Left cardiac atrium (tissue), 4 donors: ENCODE measurements around the gene NPEPL1. TPM values are rescaled to one million over a fixed set of nuclear protein-coding genes. Genes with fewer than 3 reads are reported as not detected.
"Not testable (repeated sequence)": the region's sequence is repeated elsewhere in the genome, so short reads cannot be mapped to it uniquely, and the experiment has no call there.

Experiments used
- ATAC-seq, 2 donors: fragments of 200-7000 bp; cut with Tn5 transposase; one replicate each; pipeline ENCODE4 v1.9.1; 2020; ENCODE audit warnings: mild to moderate bottlenecking in 2 of 2, moderate library complexity in 2 of 2
- DNase-seq: peaks from one replicate; pipeline ENCODE4 v3.0.0-alpha.2; 2020
- intact Hi-C, 2 donors: fragments of 100-400 bp; cut with DNase I; formaldehyde crosslinking; loops; one replicate each; pipeline versions ENCODE4 v1.14.1 to v1.15.1; 2022 to 2023
- long read RNA-seq: library from polyadenylated mRNA; unstranded; transcript quantifications from one replicate; pipeline ENCODE4 v2.0.0, GENCODE V29; 2021
- total RNA-seq, 2 donors: library from RNA; stranded (reverse); fragmentation: NEBNext Ultra II Directional; extraction: Animal tissue kit (Norgen Biotek cat#: 25700); gene quantifications; one replicate each; pipeline ENCODE4 v1.2.1, GENCODE V29; 2021
- donor health status: DM: no; HTN: yes; CAD: no.
- donor health status: DM: no; HTN: yes; CAD: no; lungs with severe emphysema.
- donor health status: DM: yes; HTN: yes; CAD: no.
- donor health status: Dilated cardiomyopathy.

Gene NPEPL1, protein sequence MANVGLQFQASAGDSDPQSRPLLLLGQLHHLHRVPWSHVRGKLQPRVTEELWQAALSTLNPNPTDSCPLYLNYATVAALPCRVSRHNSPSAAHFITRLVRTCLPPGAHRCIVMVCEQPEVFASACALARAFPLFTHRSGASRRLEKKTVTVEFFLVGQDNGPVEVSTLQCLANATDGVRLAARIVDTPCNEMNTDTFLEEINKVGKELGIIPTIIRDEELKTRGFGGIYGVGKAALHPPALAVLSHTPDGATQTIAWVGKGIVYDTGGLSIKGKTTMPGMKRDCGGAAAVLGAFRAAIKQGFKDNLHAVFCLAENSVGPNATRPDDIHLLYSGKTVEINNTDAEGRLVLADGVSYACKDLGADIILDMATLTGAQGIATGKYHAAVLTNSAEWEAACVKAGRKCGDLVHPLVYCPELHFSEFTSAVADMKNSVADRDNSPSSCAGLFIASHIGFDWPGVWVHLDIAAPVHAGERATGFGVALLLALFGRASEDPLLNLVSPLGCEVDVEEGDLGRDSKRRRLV
- total RNA-seq = 10 to 100 TPM; 19.7 to 20.0 TPM
- long read RNA-seq, transcript NPEPL1-201 (12 exons, 2,378 nt) = major isoform, 22 of 36 reads
- long read RNA-seq, partial matches to known transcripts = 7 of 36 reads
- long read RNA-seq, other reads (novel, unspliced or antisense) = 7 of 36 reads

DNA sequence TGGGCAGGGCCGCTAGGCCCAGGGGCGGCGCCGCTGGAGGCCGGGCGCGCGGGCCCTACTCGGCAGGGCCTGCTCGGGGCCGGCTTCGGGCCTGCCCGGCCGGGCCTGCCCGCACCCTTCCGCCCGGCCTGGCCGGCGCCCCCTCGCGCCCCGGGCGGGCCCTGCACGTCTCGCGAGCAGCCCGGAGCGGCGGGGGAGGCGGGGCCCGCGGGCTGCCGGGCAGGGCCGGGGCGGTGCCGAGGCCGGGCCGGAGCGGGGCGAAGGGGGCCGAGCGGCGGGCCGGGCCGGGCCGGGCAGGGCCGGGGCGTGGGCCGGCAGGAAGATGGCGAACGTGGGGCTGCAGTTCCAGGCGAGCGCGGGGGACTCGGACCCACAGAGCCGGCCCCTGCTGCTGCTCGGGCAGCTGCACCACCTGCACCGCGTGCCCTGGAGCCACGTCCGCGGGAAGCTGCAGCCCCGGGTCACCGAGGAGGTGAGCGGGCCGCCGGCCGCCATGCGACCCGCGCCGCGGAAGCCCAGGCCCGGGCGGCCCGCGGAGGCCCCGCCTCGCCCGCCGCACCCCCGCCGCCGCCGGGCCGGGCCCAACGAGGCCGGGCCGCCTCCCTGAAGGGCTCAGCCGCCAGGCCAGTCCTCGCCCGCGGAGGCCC, at the start of gene NPEPL1:
NPEPL1 (plus strand) TSS at position 222 of the 647 bp plus-strand sequence; CDS start at position 323, 101 bp downstream.
- ATAC-seq = peak; percentile 84 to 90
- intact Hi-C loops = no loop called here
- peak; percentile 76 for DNase-seq

DNA sequence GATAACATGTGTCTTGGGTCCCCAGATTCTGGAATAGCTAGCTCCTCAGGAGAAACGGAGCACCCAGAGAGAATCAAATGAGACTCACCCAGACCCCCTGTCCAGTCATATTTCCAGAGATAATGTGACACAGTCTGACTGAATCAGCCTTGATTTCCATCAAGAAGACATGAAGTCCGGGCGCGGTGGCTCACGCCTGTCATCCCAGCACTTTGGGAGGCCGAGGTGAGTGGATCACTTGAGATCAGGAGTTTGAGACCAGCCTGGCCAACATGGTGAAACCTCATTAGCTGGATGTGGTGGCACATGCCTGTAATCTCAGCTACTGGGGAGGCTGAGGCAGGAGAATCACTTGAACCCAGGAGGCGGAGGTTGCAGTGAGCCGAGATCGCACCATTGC, 49.7 kb upstream of the NPEPL1 start:
- ATAC-seq, DNase-seq: not testable (repeated sequence)
- intact Hi-C loops = loop anchor here in 1 of 2 donors (10.0 kb wide), 1 partner anchor 158 kb away; no protein-coding TSS in a partner anchor

GRCh38 chr20:58645412-58645968, 47.1 kb upstream of the NPEPL1 start:
- intact Hi-C loops = loop anchor here in 1 of 2 donors (10.0 kb wide), 1 partner anchor 161 kb away; no protein-coding TSS in a partner anchor
- ATAC-seq = peak in 1 of 2 donors; percentile 8

GRCh38 chr20:58646257-58646656, 46.3 kb upstream of the NPEPL1 start:
- DNase-seq (no peak), ATAC-seq (no peak)
- intact Hi-C loops = loop anchor here in 1 of 2 donors (10.0 kb wide), 1 partner anchor 161 kb away; no protein-coding TSS in a partner anchor

More at GRCh38 chr20:58645412-58645968, 47.1 kb upstream of the NPEPL1 start:
- DNase-seq = no peak

GRCh38 chr20:58646703-58647102, 45.9 kb upstream of the NPEPL1 start:
- ATAC-seq = no peak
- intact Hi-C loops = loop anchor here in 1 of 2 donors (10.0 kb wide), 1 partner anchor 162 kb away; no protein-coding TSS in a partner anchor

DNA sequence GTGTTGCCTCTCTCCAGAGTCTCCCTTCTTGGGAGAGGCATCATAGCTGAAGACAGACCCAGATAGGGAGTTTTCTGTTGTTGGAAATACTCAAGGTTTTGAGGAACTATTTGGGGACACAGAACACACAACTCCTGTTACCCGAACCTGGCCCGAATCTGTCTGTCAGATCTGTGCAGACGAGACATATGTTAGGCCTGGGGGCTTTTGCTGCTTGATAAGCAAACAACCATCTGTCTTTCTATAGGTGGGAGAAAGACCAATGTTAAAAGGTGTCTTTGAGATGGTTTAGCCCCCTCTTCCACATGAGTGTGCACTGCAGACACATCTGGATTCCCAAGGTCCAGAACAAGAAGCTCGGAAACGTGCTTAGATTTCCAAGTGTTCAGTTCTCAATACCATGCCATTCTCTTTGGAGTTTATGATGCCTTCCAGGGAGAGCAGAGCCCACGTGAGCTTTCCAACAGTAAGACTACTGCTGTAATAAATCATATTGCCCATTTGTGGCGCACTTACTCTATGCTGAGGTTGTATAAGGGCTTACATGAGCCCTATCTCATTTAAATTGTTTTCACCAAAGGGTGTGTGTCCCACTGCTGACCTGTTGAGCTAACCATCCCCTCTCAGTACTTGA, 45.3 kb upstream of the NPEPL1 start:
- DNase-seq = no peak
- intact Hi-C loops = loop anchor here in 1 of 2 donors (10.0 kb wide), 1 partner anchor 162 kb away; no protein-coding TSS in a partner anchor

More at GRCh38 chr20:58646703-58647102, 45.9 kb upstream of the NPEPL1 start:
- no peak for DNase-seq

GRCh38 chr20:58647796-58648501, 44.7 kb upstream of the NPEPL1 start:
- DNase-seq = no peak
- intact Hi-C loops = loop anchor here in 1 of 2 donors (10.0 kb wide), 1 partner anchor 163 kb away; no protein-coding TSS in a partner anchor
- no peak for ATAC-seq

More for the DNA sequence above, 45.3 kb upstream of the NPEPL1 start:
- ATAC-seq = no peak

GRCh38 chr20:58648502-58648825, 44.1 kb upstream of the NPEPL1 start:
- intact Hi-C loops = loop anchor here in 1 of 2 donors (10.0 kb wide), 1 partner anchor 164 kb away; no protein-coding TSS in a partner anchor
- DNase-seq, ATAC-seq: not testable (repeated sequence)

GRCh38 chr20:58649288-58650180, 43.1 kb upstream of the NPEPL1 start:
- peak; percentile 45 for DNase-seq
- intact Hi-C loops = loop anchor here in 1 of 2 donors (5.0 to 10.0 kb wide), 3 partner anchors 165 to 412 kb away; no protein-coding TSS in a partner anchor
- ATAC-seq = no peak

- intact Hi-C loops = loop anchor here in 1 of 2 donors (5.0 to 10.0 kb wide), 2 partner anchors 185 to 413 kb away; no protein-coding TSS in a partner anchor
- peak; percentile 49 for DNase-seq
- ATAC-seq = peak; percentile 34 to 39
Observed at GRCh38 chr20:58650181-58650775, 42.3 kb upstream of the NPEPL1 start.

- intact Hi-C loops = loop anchor here in 1 of 2 donors (5.0 to 10.0 kb wide), 2 partner anchors 184 to 414 kb away; no protein-coding TSS in a partner anchor
- peak; percentile 94 to 96 for ATAC-seq
- DNase-seq = peak; percentile 91
Observed at GRCh38 chr20:58650776-58651558, 41.6 kb upstream of the NPEPL1 start, which contains the start of gene STX16. Gene STX16 (plus strand): TSS chr20:58651283. CDS start chr20:58652007, 724 bp downstream.

DNA sequence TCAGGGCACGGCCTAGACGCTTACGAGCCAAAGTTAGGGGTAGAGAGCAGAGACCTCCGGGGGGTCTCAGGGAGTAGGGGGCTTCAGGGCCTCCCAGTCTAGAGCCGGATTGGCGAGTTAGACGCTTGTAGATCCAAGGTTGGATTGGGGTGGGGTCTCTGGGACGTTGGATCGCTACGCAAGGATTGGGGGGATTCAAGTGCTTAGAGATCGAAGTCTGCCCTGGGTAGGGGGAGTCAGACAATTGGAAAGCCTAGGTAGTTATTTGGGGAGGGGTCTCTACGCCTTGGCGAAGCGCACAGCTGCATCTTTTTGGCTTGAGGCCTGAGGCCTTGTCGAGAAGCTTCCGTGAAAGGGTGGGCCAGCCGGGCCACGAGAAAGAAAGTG, 41.0 kb upstream of the NPEPL1 start:
- ATAC-seq (peak in 1 of 2 donors; percentile 4), DNase-seq (no peak)
- intact Hi-C loops = loop anchor here in 1 of 2 donors (5.0 to 10.0 kb wide), 2 partner anchors 183 to 414 kb away; no protein-coding TSS in a partner anchor

DNA sequence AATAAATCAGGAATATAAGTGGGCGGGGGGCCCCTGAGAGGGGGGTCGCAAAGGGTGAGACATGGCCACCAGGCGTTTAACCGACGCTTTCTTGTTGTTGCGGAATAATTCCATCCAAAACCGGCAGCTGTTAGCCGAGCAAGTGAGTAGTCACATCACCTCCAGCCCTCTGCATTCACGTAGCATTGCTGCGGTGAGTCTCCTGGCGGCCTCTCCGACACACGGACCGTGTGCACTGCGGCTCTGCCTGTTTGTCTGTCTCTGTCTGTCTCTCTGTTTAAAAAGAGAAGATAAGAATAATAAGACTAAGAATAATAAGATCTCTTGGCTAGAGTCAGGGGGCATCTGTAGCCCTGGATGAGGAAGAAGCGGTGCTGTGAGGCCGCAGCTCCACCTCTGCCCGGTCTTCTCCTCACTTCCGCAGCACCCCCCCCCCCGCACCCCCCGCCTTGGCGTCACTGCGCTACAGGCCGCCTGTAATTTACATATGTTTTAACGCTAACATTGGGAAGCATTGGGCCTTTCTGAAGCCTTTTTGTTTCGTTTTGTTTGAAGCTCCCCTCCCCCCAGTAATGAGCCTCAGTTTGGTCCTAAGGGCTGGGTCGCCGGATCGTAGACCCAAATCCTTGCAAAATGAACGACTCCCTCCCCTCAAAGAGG, 40.5 kb upstream of the NPEPL1 start:
- peak; percentile 18 to 50 for ATAC-seq
- DNase-seq = peak; percentile 63
- intact Hi-C loops = loop anchor here in 1 of 2 donors (5.0 to 10.0 kb wide), 2 partner anchors 183 to 415 kb away; no protein-coding TSS in a partner anchor

DNA sequence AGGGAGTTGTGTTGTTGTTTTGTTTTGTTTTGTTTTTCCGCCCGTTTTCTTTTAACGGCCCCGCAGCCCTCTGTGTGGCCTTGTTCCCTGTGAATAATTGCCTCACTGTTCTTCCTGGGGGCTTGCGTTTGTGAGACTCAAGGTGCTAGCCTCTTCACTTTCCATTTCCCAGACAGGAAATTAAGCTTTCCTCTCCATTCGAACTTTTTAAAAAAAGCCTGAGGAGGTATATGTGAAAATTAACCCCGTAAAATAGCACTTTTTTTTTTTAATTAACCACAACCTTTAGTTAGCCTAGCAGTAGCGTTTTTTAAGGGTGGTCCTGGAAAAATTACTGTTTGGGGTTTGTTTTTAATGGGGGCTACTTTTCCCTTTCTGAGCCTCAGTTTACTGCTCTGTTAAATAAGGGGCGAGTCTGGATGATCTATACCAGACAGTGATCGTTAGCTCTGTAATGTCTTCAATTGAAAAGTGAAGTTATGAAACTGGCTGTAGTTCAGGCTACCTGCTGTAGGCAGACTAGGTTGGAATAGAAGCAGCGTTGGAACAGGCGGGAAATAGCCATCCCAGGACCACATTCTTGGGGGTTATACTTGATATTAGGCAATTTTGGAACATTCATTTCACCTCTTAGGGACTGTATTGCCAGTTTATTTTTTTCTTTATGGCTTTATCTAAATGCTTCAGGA, 39.9 kb upstream of the NPEPL1 start:
- no peak for ATAC-seq
- intact Hi-C loops = loop anchor here in 1 of 2 donors (5.0 to 10.0 kb wide), 2 partner anchors 182 to 415 kb away; no protein-coding TSS in a partner anchor

More for the DNA sequence above, 39.9 kb upstream of the NPEPL1 start:
- no peak for DNase-seq
